COR-L47 (cell line): ENCODE measurements around the gene GPR35.

Experiments used
- DNase-seq: peaks from one replicate; lab custom pipeline; 2025; lab: John Stamatoyannopoulos, UW

GPR35 gene

GRCh38 chr2:240589375-240589774, 35.9 kb upstream of the GPR35 start:
- no peak for DNase-seq

- DNase-seq = no peak
These were observed 35.3 kb upstream of the GPR35 start for GRCh38 chr2:240589850-240590525.

- DNase-seq = no peak
These were observed 34.6 kb upstream of the GPR35 start for GRCh38 chr2:240590681-240591111.

GRCh38 chr2:240591226-240591625, 34.1 kb upstream of the GPR35 start:
- no peak for DNase-seq

- DNase-seq = no peak
These were observed 33.5 kb upstream of the GPR35 start for GRCh38 chr2:240591784-240592183.

- no peak for DNase-seq
These were observed 32.1 kb upstream of the GPR35 start for GRCh38 chr2:240593026-240593702.

- no peak for DNase-seq
These were observed 31.4 kb upstream of the GPR35 start for GRCh38 chr2:240593703-240594451.

GRCh38 chr2:240594511-240595380, 30.5 kb upstream of the GPR35 start:
- no peak for DNase-seq

- no peak for DNase-seq
These were observed 29.8 kb upstream of the GPR35 start for GRCh38 chr2:240595381-240596079.

- no peak for DNase-seq
These were observed 29.2 kb upstream of the GPR35 start for GRCh38 chr2:240596080-240596460.

- DNase-seq = no peak
These were observed 28.8 kb upstream of the GPR35 start for GRCh38 chr2:240596491-240596931.

GRCh38 chr2:240597054-240597418, 28.2 kb upstream of the GPR35 start:
- no peak for DNase-seq

- DNase-seq = no peak
These were observed 27.7 kb upstream of the GPR35 start for GRCh38 chr2:240597419-240598181.

- no peak for DNase-seq
These were observed 26.9 kb upstream of the GPR35 start for GRCh38 chr2:240598311-240598911.

- no peak for DNase-seq
These were observed 26.1 kb upstream of the GPR35 start for GRCh38 chr2:240599141-240599583.

- no peak for DNase-seq
These were observed 24.8 kb upstream of the GPR35 start for GRCh38 chr2:240600451-240600961.

GRCh38 chr2:240601061-240601830, 24.0 kb upstream of the GPR35 start:
- no peak for DNase-seq

GRCh38 chr2:240601831-240602160, 23.5 kb upstream of the GPR35 start:
- DNase-seq = no peak
